HG02588 (cell line): ENCODE measurements around the gene CRACDL.
"Not testable (repeated sequence)": the region's sequence is repeated elsewhere in the genome, so short reads cannot be mapped to it uniquely, and the experiment has no call there.

Experiments
- ATAC-seq: cut with Tn5 transposase; IDR thresholded peaks from one replicate; pipeline ENCODE4 v1.9.1; 2021; ENCODE audit warnings: mild to moderate bottlenecking, moderate library complexity; ENCODE audit not compliant: unreplicated experiment

The CRACDL gene

DNA sequence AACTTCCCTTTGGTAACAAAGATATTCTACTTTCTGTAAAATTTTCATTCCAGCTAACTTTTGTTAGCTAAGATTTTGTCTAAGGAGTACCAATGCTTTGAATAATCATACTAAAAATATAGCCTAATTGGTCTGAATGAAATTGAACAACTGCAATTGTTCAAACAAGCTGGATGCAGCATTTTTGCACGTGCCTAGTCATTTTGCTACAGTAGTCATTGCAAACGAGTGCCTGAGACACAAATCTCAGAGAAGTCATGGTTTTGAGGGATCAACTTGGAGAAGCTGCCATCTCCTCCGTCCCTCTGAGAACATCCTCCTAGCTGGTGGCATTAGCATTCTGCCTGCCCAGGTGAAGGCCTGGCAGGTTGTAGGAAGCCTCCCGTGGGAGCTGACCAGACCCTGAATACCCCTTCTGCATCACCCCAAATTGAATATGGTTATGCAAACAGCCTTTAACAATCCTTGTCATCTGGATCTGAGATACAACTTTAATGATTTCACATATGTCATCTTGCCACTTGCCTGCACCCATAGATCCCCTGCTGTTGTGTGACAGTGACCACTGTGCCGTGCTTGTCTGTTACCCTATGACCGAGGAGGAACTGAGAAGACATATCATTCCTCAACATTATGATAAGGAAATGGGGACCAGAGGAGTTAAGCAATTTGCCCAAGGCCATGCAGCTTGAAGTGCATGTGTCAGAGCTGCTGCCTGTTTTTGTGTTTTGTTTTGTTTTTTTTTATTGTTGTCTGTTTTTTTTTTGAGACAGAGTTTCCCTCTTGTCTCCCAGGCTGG is 176.0 kb downstream of the CRACDL start:
- ATAC-seq: no peak

DNA sequence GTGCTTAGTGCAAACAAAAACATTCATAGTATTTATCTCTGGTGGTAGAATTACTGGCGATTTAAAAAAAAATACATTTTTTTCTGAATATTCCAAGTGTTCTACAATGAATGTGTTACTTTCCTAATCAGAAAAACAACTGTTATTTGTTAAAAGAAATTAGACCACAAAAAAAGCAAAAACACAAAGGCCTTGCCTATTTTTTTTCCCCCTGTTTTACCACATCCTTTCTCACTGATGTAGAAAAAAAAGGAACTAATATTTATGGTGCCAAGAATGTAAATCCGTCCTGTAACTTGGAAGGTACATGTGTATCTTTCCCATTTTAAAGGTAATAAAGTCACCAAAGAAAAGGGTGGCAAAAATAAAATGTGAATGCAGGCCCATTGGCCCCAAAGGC is 176.7 kb downstream of the CRACDL start:
- ATAC-seq: no peak

DNA sequence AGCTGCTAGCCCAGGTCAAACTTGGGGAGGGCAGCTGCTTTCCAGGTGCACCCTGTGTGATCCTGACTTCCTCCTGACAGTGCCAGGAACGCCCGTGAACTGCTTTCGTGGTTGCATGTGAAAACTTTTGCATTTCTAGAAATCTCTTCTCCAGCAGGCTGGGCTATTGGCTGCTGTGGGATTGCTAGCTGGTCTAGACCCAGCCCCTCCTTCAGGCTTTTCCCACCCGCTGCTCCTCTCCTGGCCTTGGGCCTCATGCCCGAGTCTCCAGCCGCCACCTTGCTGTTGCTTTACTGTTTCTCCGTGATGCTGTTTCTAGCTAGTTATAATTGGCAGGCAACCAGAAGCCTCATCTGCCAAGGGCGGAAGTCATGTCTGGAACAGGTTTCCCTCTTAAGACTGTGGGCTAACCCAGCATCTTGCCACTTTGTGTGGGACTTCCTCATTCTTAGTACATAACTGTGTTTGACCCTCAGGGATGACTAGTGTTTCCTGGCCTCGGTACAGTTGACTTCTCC is 178.1 kb downstream of the CRACDL start:
- peak; percentile 90 for ATAC-seq

DNA sequence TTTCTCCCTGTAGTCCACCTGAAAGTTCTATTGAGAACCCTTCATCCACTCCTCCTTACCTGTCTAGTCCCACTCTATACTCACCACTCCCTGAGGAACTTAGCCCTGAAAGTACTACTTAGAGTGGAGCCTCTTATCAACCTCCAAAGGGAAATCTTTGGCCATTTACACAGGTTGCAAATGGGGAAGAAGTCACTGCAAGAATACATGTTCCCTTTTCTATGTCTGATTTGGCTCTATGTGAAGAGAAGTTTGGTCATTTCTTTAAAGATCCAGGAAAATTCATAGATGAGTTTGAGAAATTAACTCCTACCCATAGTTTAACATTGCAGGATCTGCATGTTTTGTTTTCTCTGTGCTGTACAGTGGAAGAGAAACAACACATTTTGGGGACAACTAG is 182.2 kb downstream of the CRACDL start:
- ATAC-seq: no peak

DNA sequence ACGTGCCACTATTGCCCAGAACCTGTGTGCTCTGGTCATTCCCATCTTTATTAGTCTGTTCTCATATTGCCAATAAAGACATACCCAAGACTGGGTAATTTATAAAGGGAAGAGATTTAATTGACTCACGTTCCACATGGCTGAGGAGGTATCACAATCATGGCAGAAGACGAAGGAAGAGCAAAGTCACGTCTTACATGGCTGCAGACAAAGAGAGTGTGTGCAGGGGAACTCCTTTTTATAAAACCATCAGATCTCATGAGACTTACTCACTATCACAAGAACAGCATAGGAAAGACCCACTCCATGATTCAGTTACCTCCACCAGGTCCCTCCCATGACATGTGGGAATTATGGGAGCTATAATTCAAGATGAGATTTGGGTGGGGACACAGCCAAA is 183.3 kb downstream of the CRACDL start:
- ATAC-seq: not testable (repeated sequence)

DNA sequence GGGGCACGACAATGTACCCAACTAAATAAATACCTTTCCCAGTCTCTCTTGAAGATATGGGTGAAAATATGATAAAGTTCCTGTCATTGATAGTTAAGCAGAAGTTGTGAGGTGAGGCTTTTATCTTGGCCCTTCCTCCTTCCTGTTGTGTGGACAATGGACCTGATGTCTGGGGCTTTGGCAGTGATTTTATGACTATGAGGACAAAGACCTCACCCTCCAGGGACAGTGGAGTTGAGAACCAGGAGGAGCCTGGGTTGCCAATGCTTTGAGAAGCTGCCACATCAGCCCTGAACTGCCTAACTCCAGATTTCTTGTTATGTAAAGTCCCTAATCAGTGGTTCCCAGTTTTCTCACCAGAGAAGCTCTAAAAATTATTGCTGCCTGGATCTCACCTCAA is 184.3 kb downstream of the CRACDL start:
- ATAC-seq: no peak

DNA sequence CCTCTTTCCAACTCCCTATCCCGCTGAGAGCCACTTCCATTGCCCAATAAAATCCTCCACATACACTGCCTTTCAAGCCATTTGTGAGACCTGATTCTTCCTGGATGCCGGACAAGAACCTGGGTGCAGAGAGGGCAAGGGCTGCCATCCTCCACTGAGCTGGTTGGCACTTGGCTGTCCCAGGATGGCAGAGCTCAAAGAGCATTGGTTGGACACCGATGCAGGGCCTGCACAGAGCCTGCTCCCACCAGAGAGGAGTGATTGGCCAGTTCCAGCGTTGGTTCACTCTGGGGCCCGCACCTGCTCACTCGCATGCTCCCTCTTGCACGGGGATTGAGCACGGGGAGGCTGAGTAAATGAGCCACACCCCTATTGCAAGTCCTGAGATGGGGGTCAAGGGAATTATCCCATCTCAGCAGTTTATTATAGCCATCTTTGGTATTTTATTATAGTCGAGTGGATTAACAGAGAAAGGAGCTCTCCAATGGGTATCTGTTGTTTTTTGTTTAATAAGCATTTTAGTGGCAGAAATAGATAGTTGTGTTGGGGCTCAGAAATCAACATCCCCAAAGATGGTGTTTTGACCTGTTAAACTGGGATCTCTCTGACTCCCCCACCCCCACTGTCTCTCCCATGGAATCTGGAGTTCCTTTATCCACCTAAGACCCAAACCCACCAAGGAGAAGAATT is 185.3 kb downstream of the CRACDL start:
- ATAC-seq: no peak

DNA sequence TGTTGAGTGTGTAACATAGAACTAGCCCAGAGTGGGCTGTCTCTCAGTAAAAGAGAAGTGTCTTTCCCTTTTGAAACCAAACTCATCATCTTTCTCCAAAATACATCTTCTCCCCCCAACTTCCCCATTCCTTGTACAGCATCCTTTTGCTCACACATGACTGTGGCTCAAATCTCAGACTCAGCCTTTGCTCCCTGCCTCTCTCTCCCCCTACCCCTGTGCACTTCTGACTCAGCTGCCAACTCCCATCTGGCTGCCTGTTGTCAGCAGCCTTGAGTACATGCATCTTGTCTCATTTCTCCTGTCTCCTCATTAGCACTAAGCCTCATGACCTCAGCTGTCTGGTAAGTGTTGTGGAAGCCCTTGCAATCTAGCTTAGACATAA is 187.0 kb downstream of the CRACDL start:
- no peak for ATAC-seq

DNA sequence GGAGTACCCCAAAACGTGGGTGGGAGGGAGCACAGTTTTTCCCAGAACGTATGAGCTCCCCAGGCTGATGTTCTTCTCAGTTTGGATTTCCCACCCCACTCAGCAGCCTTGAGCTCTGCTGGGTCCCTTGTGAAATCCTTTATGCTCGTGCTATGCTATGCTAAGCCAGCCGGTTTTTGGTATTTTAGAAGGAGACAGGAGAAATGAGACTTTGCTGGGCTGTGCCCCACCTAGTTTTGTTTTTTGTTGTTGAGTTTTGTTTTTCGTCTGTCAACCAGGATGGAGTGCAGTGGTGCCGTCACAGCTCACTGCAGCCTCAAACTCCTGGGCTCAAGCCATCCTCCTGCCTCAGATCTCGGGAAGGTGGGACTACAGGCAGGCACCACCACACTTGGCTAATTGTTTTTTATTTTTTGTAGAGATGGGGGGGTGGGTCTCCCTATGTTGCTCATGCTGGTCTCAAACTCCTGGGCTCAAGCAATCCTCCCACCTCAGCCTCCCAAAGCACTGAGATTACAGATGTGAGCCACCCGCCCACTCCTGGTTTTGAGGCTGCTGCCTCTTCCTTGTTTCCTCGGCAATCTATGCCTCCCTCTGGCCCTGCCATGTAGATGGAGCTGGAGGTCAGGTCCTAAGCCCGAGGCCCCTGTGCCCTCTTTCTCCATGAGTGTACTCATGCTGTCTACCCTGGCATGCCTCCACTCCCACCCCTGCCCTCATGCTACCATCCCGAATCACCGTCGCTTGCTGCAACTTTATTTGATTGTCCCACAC is 187.5 kb downstream of the CRACDL start:
- ATAC-seq: no peak

DNA sequence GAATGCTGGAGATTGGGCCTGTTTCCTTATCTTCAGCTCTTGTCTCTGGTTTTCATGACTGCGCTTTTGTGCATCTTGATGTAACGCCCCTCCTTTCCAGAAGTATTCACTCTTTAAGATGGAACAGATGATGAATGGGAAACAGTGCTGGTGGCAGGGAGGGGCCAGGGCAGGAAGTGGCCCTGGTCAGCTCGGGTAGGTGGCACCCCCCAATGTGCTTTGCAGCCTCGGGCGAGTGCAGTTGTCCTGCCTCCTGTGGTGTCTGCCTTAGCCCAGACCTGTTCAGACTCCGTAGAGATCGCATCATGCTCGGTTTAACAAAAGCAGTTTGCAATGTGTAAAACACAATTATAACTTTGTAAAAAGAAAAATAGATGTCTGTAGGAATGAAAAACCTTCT is 188.1 kb downstream of the CRACDL start:
- ATAC-seq: no peak

DNA sequence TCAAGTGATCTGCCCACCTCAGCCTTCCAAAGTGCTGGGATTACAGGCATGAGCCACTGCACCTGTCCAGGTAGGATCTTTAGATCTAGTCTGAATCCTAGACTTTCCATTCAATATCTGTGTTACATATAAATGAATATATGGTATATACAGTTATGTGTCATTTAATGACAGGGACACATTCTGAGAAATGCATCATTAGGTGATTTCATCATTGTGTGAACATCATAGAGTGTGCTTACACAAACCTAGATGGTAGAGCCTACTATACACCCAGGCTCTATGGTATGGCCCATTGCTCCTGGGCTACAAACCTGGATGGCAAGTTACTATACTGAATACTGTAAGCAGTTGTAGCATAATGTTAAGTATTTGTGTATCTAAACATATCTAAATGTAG is 189.6 kb downstream of the CRACDL start:
- ATAC-seq: no peak

DNA sequence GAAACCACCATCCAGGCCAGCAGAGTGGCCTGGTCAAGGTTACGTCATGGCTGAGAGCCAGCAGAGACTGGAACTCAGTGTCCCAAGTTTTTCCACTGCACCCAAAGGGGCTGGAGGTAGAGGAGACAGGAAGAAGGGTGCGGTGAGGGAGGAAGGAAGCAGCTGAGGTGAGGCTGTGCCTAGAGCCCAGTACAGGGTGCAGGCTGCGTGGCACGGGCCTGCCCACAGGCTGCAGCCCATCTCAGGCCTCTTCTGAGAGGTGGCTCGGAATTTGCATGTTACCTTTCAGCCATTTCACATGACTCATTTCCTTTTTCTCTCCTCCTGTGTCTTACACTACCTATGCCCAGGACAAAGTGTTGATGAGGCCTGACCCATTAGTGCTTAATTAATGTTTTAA is 191.4 kb downstream of the CRACDL start:
- no peak for ATAC-seq
